K562 (cell line): ENCODE measurements around the gene LRRC14B. TPM values are rescaled to one million over a fixed set of nuclear protein-coding genes. Genes with fewer than 3 reads are reported as not detected.

Experiments used
- BCOR ChIP-seq: fragments of 450-650 bp; IDR thresholded peaks from 2 replicates; pipeline ENCODE4 v1.6.1; 2016
- CTCF ChIP-seq, 3 experiments: IDR thresholded peaks in 2 of 3; conservative IDR thresholded peaks in 1 of 3; 2 replicates each; pipeline ENCODE4 v1.5.1; 2011 to 2012; ENCODE audit warnings: low read length in 3 of 3, mild to moderate bottlenecking in 3 of 3, control low read depth in 2 of 3, improper control_type of control experiment in 1 of 3, inconsistent platforms in 1 of 3, low read depth in 1 of 3, mixed read lengths in 1 of 3, moderate library complexity in 1 of 3; ENCODE audit not compliant: insufficient read depth in 2 of 3
- E2F4 ChIP-seq: sonication (generic); formaldehyde crosslinking; IDR thresholded peaks from 2 replicates; pipeline ENCODE4 v1.8.0; 2022; ENCODE audit warnings: mild to moderate bottlenecking, low read depth, missing genetic modification reagents
- HNRNPLL ChIP-seq: fragments of 200-400 bp; formaldehyde crosslinking; IDR thresholded peaks from 2 replicates; pipeline ENCODE4 v1.6.1; 2017; ENCODE audit warnings: low read length, low read depth, mild to moderate bottlenecking; ENCODE audit not compliant: poor library complexity, severe bottlenecking
- RBFOX2 ChIP-seq: fragments of 200-400 bp; formaldehyde crosslinking; IDR thresholded peaks from 2 replicates; pipeline ENCODE4 v1.6.1; 2017; ENCODE audit warnings: low read depth, mild to moderate bottlenecking, low read length, moderate library complexity
- THAP12 ChIP-seq: fragments of 250-450 bp; sonication (Bioruptor Pico); IDR thresholded peaks from 2 replicates; pipeline ENCODE4 v1.9.0; 2021; ENCODE audit warnings: mild to moderate bottlenecking, inconsistent platforms
- ZBTB2 ChIP-seq: fragments of 450-650 bp; IDR thresholded peaks from 2 replicates; pipeline ENCODE4 v1.6.1; 2016; ENCODE audit warnings: antibody characterized with exemption
- polyA plus RNA-seq, 8 experiments: library from polyadenylated mRNA; depleted of rRNA in 4 of 8; stranded (reverse) in 5 of 8; unstranded in 3 of 8; fragments of >200 nt; fragmentation: Nextera tagmentation in 2 of 8; fragmentation: Illumina TruSeq in 1 of 8; extraction: Ambion mirVana in 2 of 8; extraction: Trizol in 1 of 8; gene quantifications; 2 replicates each; pipeline versions ENCODE4 v1.2.1 to v1.2.3, GENCODE V29; 2011 to 2014; ENCODE audit warnings: inconsistent platforms in 1 of 8, missing spikeins in 1 of 8
- total RNA-seq, 7 experiments: library from RNA; depleted of rRNA in 6 of 7; stranded (reverse); fragments of >200 nt in 6 of 7; fragmentation: Illumina TruSeq in 2 of 7; extraction: Trizol in 2 of 7; gene quantifications; 2 replicates each; pipeline versions ENCODE4 v1.2.1 to v1.2.3, GENCODE V29; 2011 to 2021; ENCODE audit warnings: low replicate concordance in 1 of 7
- TF ChIP-seq, protein P1 (sequence below): sonication (generic); formaldehyde crosslinking; IDR thresholded peaks from 2 replicates; pipeline ENCODE4 v1.8.1; 2023; ENCODE audit warnings: missing genetic modification reagents, mild to moderate bottlenecking, borderline replicate concordance
- TF ChIP-seq, protein P2 (sequence below): sonication (generic); formaldehyde crosslinking; IDR thresholded peaks from 2 replicates; pipeline ENCODE4 v1.8.0; 2022; ENCODE audit warnings: mild to moderate bottlenecking, missing genetic modification reagents, borderline replicate concordance

The LRRC14B gene
- total and polyA plus RNA-seq, 9 of the 15 experiments (the other 6 are each of a cell fraction or from before 2014, with no cell fraction given), result not detected

DNA sequence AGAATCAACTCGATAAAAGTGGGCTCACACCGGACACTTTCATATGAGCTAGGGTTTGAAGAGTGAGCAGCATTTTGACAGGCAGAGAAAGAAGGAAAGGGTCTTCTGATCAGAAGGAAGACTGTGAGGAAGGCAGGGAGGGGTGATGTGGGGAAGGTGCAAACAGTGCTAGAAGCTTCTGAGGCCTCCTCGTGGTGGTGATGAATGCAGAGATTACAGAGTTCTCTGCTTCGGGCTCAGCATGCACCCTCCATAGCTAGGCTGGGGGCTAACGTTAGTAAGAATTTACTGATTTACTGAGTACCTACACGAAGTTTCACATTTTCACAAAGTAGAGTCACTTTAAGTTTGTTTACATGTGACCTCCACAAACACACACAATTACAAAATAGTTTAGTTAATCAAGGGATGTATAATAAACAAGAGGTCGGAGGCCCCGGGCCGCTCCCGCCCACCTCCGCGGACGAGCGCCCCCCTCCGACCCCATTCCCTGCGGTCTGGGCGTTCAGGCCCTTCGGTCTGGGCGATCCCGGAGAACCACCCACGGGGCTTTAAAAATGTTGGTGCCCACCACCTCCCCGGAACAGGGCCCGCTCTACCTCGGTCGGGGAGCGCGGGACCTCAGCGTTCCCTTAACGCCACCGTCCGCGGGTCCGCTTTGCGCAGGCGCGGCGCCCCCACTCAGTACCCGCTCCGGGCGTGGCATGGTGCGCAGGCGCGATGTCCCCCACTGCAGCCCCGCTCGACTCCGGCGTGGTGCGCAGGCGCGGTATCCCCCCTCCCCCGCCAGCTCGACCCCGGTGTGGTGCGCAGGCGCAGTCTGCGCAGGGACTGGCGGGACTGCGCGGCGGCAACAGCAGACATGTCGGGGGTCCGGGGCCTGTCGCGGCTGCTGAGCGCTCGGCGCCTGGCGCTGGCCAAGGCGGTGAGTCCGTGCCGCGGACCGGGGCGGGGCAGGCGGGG lies 26.5 kb downstream of the LRRC14B start, which contains the start of the genes CCDC127 and SDHA (continued):
- TF ChIP-seq CTCF (IDR thresholded peaks at IDR 0.05 in 2 of 3, conservative IDR thresholded peaks at IDR 0.05 in 1 of 3; ENCODE audit: insufficient read depth in 2 of 3, low read depth in 1 of 3, low read length in 3 of 3) (peak; percentile 49 to 56 (median 54)), RBFOX2 (peak; percentile 89), E2F4 (CRISPR knock-in tag) (peak; percentile 67; the same call in 1 of the 2 replicates), ZBTB2 (peak; percentile 99), THAP12 (peak; percentile 69; the same call in 1 of the 2 replicates), BCOR (peak; percentile 10; the same call in 1 of the 2 replicates), HNRNPLL (peak; percentile 39)
- TF ChIP-seq, protein P1, sequence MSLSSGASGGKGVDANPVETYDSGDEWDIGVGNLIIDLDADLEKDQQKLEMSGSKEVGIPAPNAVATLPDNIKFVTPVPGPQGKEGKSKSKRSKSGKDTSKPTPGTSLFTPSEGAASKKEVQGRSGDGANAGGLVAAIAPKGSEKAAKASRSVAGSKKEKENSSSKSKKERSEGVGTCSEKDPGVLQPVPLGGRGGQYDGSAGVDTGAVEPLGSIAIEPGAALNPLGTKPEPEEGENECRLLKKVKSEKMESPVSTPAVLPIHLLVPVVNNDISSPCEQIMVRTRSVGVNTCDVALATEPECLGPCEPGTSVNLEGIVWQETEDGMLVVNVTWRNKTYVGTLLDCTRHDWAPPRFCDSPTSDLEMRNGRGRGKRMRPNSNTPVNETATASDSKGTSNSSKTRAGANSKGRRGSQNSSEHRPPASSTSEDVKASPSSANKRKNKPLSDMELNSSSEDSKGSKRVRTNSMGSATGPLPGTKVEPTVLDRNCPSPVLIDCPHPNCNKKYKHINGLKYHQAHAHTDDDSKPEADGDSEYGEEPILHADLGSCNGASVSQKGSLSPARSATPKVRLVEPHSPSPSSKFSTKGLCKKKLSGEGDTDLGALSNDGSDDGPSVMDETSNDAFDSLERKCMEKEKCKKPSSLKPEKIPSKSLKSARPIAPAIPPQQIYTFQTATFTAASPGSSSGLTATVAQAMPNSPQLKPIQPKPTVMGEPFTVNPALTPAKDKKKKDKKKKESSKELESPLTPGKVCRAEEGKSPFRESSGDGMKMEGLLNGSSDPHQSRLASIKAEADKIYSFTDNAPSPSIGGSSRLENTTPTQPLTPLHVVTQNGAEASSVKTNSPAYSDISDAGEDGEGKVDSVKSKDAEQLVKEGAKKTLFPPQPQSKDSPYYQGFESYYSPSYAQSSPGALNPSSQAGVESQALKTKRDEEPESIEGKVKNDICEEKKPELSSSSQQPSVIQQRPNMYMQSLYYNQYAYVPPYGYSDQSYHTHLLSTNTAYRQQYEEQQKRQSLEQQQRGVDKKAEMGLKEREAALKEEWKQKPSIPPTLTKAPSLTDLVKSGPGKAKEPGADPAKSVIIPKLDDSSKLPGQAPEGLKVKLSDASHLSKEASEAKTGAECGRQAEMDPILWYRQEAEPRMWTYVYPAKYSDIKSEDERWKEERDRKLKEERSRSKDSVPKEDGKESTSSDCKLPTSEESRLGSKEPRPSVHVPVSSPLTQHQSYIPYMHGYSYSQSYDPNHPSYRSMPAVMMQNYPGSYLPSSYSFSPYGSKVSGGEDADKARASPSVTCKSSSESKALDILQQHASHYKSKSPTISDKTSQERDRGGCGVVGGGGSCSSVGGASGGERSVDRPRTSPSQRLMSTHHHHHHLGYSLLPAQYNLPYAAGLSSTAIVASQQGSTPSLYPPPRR (CRISPR knock-in tag), result peak; percentile 84; the same call in 1 of the 2 replicates
- TF ChIP-seq, protein P2, sequence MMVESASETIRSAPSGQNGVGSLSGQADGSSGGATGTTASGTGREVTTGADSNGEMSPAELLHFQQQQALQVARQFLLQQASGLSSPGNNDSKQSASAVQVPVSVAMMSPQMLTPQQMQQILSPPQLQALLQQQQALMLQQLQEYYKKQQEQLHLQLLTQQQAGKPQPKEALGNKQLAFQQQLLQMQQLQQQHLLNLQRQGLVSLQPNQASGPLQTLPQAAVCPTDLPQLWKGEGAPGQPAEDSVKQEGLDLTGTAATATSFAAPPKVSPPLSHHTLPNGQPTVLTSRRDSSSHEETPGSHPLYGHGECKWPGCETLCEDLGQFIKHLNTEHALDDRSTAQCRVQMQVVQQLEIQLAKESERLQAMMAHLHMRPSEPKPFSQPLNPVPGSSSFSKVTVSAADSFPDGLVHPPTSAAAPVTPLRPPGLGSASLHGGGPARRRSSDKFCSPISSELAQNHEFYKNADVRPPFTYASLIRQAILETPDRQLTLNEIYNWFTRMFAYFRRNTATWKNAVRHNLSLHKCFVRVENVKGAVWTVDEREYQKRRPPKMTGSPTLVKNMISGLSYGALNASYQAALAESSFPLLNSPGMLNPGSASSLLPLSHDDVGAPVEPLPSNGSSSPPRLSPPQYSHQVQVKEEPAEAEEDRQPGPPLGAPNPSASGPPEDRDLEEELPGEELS (CRISPR knock-in tag), result 0 out of 2 replicates have a peak, but pooled peaks have one; percentile 45
